ENCODE results near the gene TBL1X.
"Not testable (repeated sequence)": the region's sequence is repeated elsewhere in the genome, so short reads cannot be mapped to it uniquely, and the experiment has no call there.

The TBL1X gene

DNA sequence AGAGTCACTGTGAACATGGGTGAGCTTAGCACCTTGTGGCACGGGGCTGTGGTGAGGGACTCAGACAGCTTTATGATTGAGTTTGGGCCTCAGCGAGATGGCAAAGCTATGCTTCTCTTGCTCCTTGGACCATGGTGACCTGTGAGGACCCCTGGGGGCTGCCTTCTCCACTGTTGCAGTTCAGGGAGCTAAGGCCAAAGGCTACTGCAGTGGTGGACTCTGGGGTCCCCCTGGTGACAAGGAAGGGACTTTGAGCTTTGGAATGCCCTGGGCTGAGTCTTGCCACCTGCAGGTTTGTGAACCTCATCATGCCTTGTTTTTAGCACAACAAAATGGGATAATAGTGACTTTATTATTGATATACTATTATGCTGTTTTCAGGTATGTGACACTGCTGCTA, 36.5 kb downstream of the TBL1X start:
- DNase-seq = no peak

- DNase-seq = no peak
Measured at GRCh38 chrX:9503261-9503660, 38.4 kb downstream of the TBL1X start.

- DNase-seq = no peak
Measured at GRCh38 chrX:9510366-9510765, 45.5 kb downstream of the TBL1X start.

- no peak for DNase-seq
Measured at GRCh38 chrX:9510980-9511379, 46.1 kb downstream of the TBL1X start.

GRCh38 chrX:9515489-9515888, 50.6 kb downstream of the TBL1X start:
- DNase-seq = no peak

DNA sequence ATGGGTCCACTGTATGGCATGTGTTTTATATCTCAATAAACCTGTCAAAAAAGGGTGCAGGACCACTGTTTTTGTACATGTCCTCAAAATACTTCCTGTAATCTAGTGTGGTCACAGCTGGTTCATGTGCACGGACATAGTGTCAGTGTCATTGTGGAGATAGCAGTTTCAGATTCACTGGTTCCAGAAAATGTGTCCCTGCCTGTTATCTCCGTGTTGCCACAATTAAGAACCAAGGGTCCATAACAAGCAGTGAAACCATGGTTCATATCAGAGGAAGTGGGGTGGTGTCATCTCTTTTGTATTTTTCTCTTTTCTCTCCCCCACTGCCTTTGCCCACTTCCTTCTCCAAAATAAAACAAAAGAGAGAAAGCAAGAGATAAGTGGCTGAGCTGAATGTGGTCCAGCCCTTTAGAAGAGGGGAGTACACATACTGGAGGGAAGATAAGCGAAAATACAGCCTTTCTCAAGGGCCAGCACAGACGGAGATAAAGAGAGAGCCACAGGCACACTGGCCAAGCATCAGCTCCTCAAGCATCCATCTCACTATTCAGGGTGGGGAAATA, 51.2 kb downstream of the TBL1X start:
- DNase-seq = no peak

DNA sequence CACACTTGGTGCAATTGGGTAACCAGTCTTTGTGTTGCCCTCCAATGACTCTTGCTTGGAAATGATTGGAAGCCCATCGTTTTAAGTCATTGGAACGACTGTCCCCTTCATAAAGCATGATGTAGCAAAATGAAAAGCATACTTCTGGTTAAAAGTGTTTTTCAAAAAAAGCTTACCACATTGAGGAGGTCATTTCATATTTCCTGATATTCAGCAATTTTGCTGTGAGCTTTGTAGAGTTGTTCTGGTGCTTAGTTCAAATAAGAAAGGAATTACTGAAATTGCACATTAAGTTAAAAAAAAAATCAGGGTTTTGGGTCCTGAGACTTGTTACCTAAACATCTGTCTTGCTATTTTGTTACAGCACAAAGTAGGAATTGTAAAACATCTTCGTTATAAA, 51.8 kb downstream of the TBL1X start:
- DNase-seq = no peak

DNA sequence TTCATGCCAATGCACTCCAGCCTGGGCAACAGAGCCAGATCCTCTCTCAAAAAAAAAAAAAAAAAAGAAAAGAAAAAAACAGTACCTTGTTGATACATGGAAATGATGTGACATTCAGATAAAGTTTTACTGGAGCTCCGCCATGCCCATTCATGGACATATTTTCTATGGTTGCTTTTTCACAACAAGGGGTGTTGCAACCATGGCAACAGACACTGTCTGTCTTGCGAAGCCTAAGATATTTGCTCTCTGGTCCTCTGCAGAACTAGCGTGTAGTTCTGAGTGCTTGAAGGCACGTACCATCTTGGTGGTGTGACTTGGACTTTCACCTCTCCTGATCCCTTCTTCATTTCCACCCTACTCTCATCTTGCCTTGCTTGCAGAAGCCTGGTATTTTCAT, 53.2 kb downstream of the TBL1X start:
- DNase-seq = no peak

DNA sequence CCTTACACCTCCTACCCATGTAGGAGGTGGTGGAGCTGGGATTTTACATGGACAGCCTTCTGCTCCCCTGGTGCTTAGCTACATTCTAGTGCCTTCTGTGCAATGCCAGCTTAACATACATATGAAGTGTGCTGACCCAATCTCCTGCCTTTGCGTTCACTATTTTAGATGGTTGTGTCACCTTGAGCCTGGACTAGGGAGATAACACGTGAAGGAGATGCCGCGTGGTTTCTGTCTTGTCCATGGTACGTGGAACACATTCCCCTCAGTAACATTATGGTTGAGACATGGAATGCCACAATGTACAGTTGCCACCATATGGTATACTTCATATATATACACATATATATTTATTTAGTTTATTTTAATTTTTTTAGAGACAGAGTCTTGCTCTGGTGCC, 54.0 kb downstream of the TBL1X start:
- no peak for DNase-seq

DNA sequence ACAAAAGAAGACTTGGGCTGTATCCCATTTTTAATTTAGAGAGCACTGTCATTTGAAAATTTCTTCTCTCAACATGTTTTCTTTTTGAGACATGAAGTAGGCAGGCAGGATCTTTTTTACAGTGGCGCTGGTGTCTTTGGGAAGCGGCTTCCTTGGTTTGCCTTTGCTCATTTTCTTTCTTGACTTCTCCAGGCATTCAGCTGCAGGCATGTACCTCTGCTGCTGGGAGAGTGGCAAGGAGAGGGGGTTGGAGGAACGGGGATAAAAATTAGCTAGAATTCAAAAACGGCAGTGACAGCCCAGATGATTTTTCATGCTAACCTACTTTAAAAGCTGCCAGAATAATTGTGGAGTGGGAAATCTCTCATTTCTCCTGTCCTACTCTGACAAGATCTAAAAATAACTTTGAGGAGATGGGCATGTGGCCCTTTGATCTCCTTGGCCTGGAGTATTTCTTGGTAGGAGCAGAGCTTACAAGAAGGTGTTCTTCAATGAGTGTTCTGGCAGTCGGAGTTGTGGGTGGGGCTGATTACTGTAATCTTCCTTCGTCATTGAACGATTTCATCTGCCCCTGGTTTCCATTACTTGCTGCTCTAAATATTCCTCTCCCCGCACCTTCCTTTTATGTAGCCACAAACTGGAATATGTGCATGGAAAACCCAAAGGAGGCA, 54.8 kb downstream of the TBL1X start:
- peak; percentile 41 for DNase-seq

DNA sequence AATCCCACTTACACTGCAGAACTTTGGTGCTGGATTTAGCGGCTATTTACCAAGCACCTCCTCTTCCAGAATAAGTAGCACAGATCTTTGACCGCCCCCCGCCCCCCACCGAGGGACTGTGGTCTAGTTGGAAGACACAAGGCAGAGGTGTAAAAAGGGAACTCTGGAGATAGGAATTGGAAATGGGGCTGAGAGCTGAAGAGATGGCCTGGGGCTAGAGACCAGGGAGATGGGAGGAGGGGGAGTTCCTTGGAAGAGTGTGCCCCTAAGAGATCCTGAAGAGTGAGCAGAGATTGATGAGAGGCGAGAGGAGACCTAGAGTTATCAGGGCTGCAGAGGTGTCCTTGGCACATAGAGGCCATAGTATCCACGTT, 55.3 kb downstream of the TBL1X start:
- no peak for DNase-seq

DNA sequence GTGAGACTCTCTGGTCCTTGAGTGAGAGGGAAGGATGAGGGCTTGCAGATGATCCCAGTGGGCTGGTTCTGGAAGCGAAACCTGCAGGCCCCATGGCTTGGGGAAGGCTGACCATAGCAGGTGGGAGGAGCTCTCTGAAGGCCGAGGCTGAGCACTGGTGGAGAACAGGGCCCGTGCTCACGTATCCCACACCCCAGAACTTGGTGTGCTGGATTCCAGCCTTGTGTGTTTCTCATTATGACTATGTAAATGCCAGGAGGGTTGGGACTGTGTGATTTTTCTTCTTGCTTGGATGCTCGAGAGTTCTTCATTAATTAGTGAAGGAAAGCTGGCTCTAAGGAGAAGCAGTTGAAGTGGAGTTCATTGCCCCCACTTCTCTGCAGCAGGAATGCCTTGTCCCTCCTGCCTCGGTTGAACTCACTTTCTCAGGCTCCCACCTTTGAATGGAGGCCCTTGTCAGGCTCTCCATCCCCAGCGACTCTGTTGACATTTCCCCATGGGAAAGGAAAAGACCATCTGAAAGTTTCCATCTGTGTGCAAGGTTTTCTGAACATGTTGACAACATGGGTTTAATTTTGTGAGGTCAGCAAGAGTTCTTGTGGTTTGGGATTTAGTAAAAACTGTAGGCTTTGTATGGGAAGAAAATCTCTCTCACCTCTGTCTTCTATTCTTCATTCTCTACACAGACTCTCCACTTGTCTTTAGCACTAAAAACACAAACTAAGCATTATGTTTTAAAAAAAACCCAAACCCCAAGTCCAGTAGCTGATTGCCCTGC, 57.7 kb downstream of the TBL1X start:
- DNase-seq = no peak

DNA sequence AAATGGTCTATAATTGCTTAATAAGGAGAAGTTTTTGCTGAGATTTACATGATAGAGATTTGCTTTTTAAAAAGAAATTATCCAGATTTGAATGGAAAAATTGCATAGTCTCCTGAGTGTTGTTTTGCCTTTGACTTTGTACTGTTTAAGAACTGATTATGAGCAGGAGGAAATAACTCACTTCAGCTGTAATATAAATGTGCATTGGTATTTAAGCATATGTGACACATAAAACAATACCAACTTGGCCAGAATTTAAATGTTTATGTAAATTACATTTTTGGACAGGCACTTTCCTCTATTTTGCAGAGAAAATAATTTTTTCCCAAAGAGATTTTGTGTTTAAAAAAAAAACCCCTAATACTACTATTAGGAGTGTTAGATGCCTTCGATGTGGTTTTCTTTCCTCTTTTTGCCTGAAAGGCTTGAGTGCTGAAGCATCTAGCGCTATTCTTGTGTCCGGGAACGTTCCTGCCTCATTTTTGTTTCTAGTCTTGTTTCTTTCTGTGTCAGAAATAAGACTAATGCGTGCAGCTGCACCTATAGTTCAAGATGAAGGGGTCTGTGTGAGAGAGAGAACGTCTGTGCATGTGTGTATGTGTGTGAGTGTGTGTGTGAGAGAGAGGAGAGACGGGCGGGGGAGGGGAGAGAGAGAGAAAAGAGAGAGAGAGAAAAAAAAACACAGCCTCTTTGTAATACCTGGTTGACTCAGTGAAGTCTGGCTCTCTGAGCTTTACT, 60.8 kb downstream of the TBL1X start:
- no peak for DNase-seq

- DNase-seq = no peak
Measured at GRCh38 chrX:9526965-9527364, 62.1 kb downstream of the TBL1X start.

GRCh38 chrX:9528498-9528897, 63.6 kb downstream of the TBL1X start:
- no peak for DNase-seq

DNA sequence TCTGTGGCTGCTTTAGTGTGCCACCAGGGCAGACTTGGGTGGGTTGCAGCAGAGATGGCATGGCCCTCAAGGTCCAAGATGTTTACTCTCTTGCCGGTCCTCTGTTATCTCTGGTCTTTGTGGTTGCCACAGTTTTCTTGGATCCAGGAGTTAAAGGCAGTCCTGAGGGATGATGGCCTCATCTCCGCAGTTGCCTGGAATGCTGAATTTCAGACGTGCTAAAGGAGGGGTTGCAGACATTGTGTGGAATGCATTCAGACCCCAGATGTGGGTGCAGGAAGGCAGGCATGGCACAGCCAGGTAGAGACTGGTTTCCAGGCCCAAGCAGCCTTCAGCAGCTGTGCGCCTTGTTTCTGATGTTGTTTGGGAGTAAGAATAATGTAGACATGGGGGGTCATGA, 64.4 kb downstream of the TBL1X start:
- DNase-seq = no peak

DNA sequence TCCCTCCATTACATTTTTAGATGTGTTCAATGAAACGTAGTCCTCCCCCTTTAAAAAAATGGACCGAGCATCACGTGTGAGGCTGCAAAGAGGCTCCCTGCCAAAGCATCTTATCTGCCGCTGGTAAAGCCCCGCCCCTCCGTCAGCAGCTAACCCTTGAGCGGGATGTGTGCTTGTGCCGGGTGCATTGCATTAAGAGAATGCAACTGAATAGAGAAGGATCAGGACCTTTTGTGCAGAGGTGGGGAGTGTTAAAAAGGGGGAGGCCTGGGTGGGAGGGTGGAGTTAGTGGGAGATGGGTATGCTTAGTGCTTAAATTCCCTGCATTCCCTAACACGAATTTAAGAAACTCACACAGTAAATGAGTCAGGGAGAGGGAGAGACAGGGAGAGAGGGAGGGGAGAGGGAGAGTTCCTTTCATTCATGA, 66.0 kb downstream of the TBL1X start:
- DNase-seq = peak; percentile 84

GRCh38 chrX:9532349-9532748, 67.5 kb downstream of the TBL1X start:
- DNase-seq = no peak

- DNase-seq = no peak
Measured at GRCh38 chrX:9533611-9534010, 68.8 kb downstream of the TBL1X start.

DNA sequence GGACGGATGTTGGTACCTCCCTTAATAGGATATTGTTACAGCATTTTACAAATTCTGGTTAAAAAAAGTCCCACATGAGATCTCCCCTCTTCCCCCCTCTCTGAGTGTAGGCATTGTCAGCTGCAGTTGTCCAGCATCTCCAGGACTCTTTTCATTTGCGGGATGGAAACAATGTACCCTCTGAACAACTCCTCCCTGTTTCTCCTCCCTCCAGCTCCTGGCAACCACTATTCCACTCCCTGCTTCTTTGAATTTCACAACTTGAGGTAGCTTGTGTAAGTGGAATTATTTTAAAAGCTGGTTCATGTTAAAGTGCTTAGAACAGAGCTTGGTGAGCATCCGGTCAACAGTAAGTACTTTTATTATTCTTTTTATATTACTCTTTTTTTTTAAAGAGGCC, 69.8 kb downstream of the TBL1X start:
- DNase-seq = no peak

- no peak for DNase-seq
Measured at GRCh38 chrX:9535101-9535500, 70.2 kb downstream of the TBL1X start.

DNA sequence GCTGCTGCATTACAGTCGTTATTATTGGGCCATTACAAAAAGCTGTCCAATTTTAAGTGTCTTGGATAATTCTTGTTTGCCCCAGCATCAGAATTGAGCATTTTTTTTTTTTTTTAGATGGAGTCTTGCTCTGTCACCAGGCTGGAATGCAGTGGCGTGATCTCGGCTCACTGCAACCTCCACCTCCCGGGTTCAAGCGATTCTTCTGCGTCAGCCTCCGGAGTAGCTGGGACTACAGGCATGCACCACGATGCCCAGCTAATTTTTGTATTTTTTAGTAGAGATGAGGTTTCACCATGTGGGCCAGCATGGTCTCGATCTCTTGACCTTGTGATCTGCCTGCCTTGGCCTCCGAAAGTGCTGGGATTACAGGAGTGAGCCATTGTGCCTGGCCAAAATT, 71.3 kb downstream of the TBL1X start:
- not testable (repeated sequence) for DNase-seq

GRCh38 chrX:9537781-9538180, 72.9 kb downstream of the TBL1X start:
- DNase-seq = no peak

DNA sequence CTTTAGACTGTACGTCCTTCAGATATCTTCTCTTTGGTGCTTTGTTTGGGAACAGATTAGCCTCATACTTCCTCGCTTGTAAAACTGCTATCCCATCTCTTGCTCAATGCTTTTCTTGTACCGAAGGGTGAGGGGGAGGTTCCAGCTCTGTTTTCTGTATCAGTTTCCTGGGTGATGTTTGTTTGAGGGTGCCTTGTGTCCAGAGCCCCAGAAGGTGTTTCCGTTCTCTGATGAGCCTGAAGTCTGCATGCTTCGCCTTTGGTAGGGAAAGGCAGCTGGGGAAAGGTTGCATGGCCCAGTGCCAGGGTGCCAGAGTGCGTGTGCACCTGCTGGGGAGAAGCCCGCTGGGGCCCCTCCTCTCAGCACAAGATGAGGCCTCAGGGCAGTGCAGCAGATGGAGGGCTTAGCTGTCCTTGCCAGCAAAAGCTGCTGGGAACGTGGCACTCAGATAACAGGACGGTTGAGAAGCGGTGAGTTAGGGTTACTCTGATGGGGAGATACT, 73.7 kb downstream of the TBL1X start:
- DNase-seq = no peak
